SK-N-MC (cell line): ENCODE measurements around the gene COL4A1.

Experiments used
- DNase-seq: peaks from one replicate; pipeline ENCODE4 v3.0.0-alpha.2; 2011; ENCODE audit warnings: low read depth, low spot score
- H3K27ac ChIP-seq: fragments of 200-600 bp; sonication (generic); 2 replicates; pipeline ENCODE4 v1.5.1; 2016; ENCODE audit warnings: mixed run types
- H3K36me3 ChIP-seq: fragments of 200-600 bp; sonication (generic); 2 replicates; pipeline ENCODE4 v1.6.1; 2017; ENCODE audit warnings: antibody characterized with exemption, low read length, mixed read lengths; ENCODE audit not compliant: insufficient read depth
- H3K4me3 ChIP-seq: fragments of 200-600 bp; sonication (generic); 2 replicates; pipeline ENCODE4 v1.5.1; 2016
- H3K9ac ChIP-seq: fragments of 200-600 bp; sonication (generic); 2 replicates; pipeline ENCODE4 v1.8.0; 2017; ENCODE audit warnings: mixed run types, mixed read lengths; ENCODE audit not compliant: insufficient read length
- H3K9me3 ChIP-seq: fragments of 200-600 bp; sonication (generic); 2 replicates; pipeline ENCODE4 v1.6.1; 2017; ENCODE audit warnings: low read depth, mild to moderate bottlenecking, antibody characterized with exemption, low read length, moderate library complexity, mixed read lengths
- EZH2 ChIP-seq: fragments of 200-600 bp; sonication (generic); IDR thresholded peaks from one replicate; pipeline ENCODE4 v1.6.1; 2017; ENCODE audit warnings: antibody characterized with exemption
- FOXP2 ChIP-seq: optimal IDR thresholded peaks from 2 replicates; pipeline ENCODE3; 2011; ENCODE audit warnings: mild to moderate bottlenecking, moderate library complexity; ENCODE audit not compliant: insufficient read depth; ENCODE audit errors: extremely low read length, control extremely low read depth
- POLR2AphosphoS5 ChIP-seq: IDR thresholded peaks from 2 replicates; pipeline ENCODE4 v1.6.1; 2012; ENCODE audit warnings: mild to moderate bottlenecking, low read depth, low read length, borderline replicate concordance

Gene COL4A1

DNA sequence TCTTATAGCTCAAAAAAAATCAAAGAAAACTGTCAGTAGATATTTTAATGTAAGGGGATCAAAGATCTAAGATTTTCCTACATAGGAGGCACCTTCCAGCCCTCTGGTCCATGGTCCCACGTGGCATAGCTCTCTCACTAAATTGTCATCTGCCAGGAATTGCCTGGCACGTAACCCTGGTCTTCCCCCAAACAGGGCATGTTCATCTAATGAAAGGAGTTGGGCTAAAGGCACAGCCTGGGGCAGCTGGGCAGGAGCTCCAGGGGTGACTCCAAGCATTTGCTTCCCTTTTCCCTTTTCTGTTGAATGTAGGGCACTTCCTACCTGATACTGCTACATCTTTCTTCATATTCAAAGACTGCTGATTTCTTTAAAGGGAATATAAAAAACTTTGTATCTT is 148.7 kb downstream of the COL4A1 start:
- no peak overlapping the region for H3K27ac ChIP-seq
- no peak overlapping the region for H3K9ac ChIP-seq
- TF ChIP-seq EZH2: no peak
- no peak for TF ChIP-seq POLR2AphosphoS5
- no peak for TF ChIP-seq FOXP2
- peaks cover 25% of the 10 kb centered on the region for H3K36me3 ChIP-seq
- no peak overlapping the region for H3K4me3 ChIP-seq
- DNase-seq: no peak
- no peaks in the 10 kb centered on the region for H3K9me3 ChIP-seq

DNA sequence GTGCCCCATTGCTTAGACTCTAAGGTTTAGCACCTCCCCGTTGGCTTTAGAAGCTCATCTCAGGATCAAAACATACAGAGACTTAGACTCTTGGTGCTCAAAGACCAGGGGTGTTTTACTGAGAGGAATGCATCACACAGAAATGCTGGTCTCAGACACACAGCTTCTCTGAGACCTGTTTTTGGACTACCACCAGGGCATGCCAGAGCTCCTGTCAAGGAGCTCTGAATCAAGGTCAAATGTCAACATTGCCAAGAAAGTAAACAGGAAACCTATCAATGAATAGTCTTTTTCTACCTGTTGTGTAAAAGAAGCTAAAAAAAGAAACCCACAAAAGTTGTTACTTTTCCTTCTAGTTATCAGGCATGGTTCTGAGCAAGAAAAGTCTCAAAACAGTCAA is 149.2 kb downstream of the COL4A1 start:
- no peak for DNase-seq
- no peak overlapping the region for H3K4me3 ChIP-seq
- peaks cover 25% of the 10 kb centered on the region for H3K36me3 ChIP-seq
- TF ChIP-seq POLR2AphosphoS5 (no peak), EZH2 (no peak), FOXP2 (no peak)
- H3K9me3 ChIP-seq: no peaks in the 10 kb centered on the region
- H3K9ac ChIP-seq: no peak overlapping the region
- no peak overlapping the region for H3K27ac ChIP-seq

DNA sequence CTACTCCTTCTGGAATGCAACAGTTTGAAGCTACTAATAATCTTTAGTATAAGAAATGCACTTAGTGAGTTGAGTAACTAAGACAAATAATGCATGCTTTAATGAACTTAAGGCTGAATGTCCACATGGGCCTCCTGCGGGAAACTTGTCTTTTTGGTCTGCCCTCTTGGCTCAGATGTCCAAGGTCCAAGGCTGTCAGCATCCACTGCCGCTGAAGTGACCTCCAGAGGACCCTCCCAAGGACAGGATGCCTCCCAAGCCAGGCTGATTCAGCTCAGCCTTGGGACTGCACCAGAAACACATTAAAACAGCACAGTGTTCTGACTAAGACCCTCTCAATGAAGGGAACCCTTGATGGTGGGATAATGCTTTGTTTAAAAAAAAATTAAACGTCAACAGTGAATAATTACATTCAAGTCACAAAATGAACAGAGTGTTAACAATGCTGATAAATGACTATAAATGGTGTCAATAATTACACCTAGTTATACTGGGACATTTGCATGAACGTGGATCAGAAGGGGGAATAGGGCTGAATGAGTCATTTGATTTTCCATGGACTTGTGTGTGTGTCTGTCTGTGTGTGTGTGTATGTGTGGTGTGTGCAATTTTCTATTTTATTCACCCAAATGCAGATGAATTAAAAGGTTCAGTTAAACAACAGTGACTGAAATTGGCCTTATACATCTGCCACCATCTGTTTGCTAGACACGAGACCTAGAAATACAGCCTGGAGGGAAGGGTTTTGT is 150.5 kb downstream of the COL4A1 start:
- Histone ChIP-seq H3K4me3 (no peak overlapping the region), H3K27ac (no peak overlapping the region), H3K9ac (no peak overlapping the region), H3K9me3 (no peaks in the 10 kb centered on the region), H3K36me3 (peaks cover 24% of the 10 kb centered on the region)
- no peak for DNase-seq
- no peak for TF ChIP-seq POLR2AphosphoS5
- TF ChIP-seq FOXP2: no peak
- no peak for TF ChIP-seq EZH2

DNA sequence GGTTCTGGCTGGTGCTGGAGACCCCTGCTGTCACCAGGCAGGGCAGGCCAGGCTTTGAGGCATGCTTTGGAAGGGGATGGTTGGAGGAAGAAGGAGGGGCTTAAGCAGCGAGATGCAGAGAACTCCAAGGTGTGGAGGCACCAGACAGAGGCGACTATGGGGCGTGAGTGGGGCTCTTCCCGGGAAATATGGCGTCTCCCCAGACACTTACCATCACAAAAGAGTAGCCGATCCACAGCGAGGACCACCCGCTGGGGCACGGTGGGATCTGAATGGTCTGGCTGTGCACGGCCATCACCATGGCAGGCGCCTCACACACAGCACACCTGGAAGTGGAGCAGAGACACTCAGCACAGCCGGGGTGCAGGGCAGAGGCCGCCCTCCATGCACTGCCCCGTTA is 151.9 kb downstream of the COL4A1 start:
- Histone ChIP-seq H3K9me3 (no peaks in the 10 kb centered on the region), H3K36me3 (peaks cover 21% of the 10 kb centered on the region), H3K27ac (no peak overlapping the region), H3K4me3 (no peak overlapping the region), H3K9ac (no peak overlapping the region)
- TF ChIP-seq EZH2 (no peak), FOXP2 (no peak), POLR2AphosphoS5 (no peak)
- no peak for DNase-seq

DNA sequence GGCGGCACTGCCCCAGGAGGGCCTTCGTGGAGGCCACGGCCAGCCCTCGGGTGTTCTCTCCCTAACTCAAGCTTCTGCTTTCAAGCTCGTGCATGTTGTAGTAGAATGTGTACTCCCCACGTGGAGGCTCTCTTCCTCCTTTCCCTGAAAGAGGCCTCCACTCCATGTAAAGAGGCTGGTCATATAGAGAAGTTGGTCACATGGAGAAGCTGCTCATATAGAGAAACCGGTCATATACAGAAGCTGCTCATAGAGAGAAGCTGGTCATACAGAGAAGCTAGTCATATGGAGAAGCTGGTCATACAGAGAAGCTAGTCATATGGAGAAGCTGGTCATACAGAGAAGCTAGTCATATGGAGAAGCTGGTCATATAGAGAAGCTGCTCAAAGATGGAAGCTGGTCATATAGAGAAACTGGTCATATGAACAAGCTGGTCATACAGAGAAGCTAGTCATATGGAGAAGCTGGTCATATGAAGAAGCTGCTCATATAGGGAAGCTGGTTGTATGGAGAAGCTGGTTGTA is 152.5 kb downstream of the COL4A1 start:
- TF ChIP-seq POLR2AphosphoS5: no peak
- TF ChIP-seq FOXP2: no peak
- no peak for TF ChIP-seq EZH2
- Histone ChIP-seq H3K9me3 (no peaks in the 10 kb centered on the region), H3K9ac (no peak overlapping the region), H3K36me3 (peaks cover 20% of the 10 kb centered on the region), H3K27ac (no peak overlapping the region), H3K4me3 (no peak overlapping the region)
- DNase-seq: no peak

DNA sequence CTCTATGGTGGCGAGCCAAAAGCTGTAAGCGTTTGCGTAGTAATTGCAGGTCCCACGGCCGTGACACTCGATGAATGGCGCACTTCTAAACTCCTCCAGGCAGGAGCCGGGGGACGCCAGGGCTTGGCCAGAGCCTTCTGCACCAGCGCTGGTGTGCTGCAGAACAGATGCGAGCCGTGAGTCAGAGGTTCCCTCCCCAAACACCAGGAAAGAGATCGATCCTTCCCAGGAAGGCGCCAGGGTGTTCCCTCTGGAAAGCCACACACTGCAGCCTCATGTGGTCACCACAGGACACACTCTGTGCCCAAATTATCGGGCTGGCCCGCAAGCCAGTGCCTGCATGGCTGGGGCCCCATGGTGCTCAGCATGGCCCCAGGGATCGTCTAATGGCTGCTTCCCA is 154.6 kb downstream of the COL4A1 start:
- Histone ChIP-seq H3K4me3 (no peak overlapping the region), H3K9me3 (no peaks in the 10 kb centered on the region), H3K27ac (no peak overlapping the region), H3K36me3 (peaks cover 17% of the 10 kb centered on the region; the same call in 1 of the 2 replicates), H3K9ac (no peak overlapping the region)
- DNase-seq: no peak
- TF ChIP-seq POLR2AphosphoS5 (no peak), EZH2 (no peak), FOXP2 (no peak)

DNA sequence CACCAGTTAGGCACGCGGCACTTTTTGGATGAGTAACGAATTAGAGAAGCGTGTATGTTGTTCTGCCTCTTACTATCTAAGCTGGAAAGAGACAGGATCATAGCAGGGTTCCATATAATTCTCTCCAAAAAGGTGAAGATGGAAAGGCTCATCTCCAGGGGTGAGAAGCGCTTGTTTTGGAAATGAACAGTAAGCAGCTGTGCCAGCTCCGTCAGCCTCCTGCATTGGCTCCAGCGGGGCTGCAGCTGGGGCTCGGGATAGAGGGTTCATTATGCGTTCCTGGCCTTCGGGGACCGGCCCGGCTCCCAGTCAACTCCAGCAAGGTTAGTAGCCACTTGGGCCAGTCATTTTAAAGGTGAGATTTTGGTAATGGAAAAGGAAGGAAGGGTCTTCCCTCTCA is 155.5 kb downstream of the COL4A1 start:
- Histone ChIP-seq H3K9ac (no peak overlapping the region), H3K9me3 (no peaks in the 10 kb centered on the region), H3K4me3 (no peak overlapping the region), H3K27ac (no peak overlapping the region), H3K36me3 (peaks cover 17% of the 10 kb centered on the region; the same call in 1 of the 2 replicates)
- TF ChIP-seq EZH2 (no peak), POLR2AphosphoS5 (no peak), FOXP2 (no peak)
- DNase-seq: no peak

DNA sequence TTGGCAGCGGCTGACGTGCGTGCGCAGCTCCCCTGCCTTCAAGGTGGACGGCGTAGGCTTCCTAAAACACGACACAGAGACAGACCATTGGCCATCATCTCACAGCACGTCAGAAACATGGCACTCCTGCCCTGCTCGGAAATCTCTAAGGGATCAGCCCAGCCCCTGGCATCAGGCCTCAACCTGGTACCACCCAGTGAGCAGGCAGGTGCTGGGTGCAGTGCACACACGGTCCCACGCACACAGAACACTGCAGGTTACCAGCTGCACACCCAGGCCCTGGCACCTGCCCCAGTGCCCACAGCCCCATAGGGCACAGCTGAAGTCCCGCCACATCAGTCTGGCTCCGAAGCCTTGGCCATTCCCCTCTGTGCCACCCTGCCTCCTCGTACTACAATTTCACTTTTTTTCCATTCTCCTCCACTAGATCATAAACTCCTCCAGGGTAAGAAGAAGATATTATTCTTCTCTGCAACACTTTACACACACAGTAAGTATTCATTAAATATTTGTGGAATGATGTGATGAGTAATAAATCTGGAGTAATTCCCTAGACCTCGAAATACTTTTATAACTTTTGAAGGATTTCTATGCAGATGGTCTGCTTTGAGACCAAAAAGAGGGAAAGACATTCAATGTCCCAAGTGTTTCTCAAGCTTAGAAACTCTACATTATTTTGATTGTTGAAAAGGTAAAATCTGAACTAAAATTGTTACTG is 156.4 kb downstream of the COL4A1 start:
- no peak for TF ChIP-seq EZH2
- TF ChIP-seq POLR2AphosphoS5: no peak
- no peak for TF ChIP-seq FOXP2
- Histone ChIP-seq H3K36me3 (peaks cover 17% of the 10 kb centered on the region; the same call in 1 of the 2 replicates), H3K4me3 (no peak overlapping the region), H3K27ac (no peak overlapping the region), H3K9ac (no peak overlapping the region), H3K9me3 (no peaks in the 10 kb centered on the region)
- DNase-seq: no peak

DNA sequence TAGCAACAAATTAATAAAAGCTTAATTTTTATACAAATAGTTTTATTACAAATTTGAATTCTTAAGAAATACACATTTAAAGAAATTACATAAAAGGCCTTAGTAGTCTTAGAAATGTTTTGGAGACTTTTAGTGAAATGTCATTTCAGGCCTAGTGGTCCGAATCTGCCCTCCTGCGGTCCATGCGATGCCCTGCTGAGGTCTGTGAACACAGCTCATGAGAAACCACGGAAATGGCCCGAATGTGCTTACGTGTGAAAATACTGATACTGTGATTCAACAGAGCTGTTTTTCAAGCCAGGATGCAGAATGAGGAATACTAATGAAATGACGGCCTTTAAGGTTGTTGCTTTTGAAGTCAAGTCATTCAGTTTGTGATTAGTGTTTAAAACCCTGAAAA is 157.9 kb downstream of the COL4A1 start:
- peaks cover 14% of the 10 kb centered on the region; the same call in 1 of the 2 replicates for H3K36me3 ChIP-seq
- TF ChIP-seq EZH2 (no peak), POLR2AphosphoS5 (no peak), FOXP2 (no peak)
- H3K9me3 ChIP-seq: no peaks in the 10 kb centered on the region
- no peak overlapping the region for H3K27ac ChIP-seq
- H3K4me3 ChIP-seq: no peak overlapping the region
- DNase-seq: no peak
- no peak overlapping the region for H3K9ac ChIP-seq

DNA sequence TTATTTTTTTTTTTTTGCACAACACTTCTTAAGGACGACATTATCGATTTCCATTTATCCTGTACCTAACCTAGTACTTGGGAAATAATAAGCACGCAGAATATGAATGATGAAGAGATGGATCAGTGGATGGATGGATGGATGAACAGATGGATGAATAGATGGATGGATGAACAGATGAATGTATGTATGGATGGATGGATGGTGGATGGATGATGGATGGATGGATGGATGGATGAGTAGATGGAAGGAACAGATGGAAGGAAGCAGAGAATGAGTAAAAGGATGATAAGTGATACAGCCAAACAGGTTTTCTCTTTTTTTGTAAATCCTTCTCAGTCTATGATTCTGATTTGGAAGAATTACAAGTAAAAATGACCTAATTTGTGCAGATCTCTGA is 166.9 kb downstream of the COL4A1 start:
- Histone ChIP-seq H3K36me3 (no peaks in the 10 kb centered on the region), H3K27ac (no peak overlapping the region), H3K9me3 (no peaks in the 10 kb centered on the region; the same call in 1 of the 2 replicates), H3K9ac (no peak overlapping the region), H3K4me3 (no peak overlapping the region)
- no peak for DNase-seq
- TF ChIP-seq FOXP2 (no peak), EZH2 (no peak), POLR2AphosphoS5 (no peak)
